Activated naive CD8-positive, alpha-beta T cell treated with anti-CD3 and anti-CD28 coated beads for 36 hours (primary cell): ENCODE results near the gene SRC. TPM values are rescaled to one million over a fixed set of nuclear protein-coding genes. Genes with fewer than 3 reads are reported as not detected.

Experiments used
- DNase-seq: peaks from one replicate; pipeline ENCODE4 v3.0.0; 2021
- H3K27ac Mint-ChIP-seq: one replicate; pipeline ENCODE4 v1.8.0; 2022; ENCODE audit warnings: mild to moderate bottlenecking, moderate library complexity, mixed read lengths
- H3K27me3 Mint-ChIP-seq: one replicate; pipeline ENCODE4 v1.8.0; 2022; ENCODE audit warnings: mild to moderate bottlenecking, mixed read lengths
- H3K36me3 Mint-ChIP-seq: one replicate; pipeline ENCODE4 v1.8.0; 2021; ENCODE audit warnings: mild to moderate bottlenecking, mixed read lengths
- H3K4me1 Mint-ChIP-seq: one replicate; pipeline ENCODE4 v1.8.0; 2021; ENCODE audit warnings: mixed read lengths
- H3K4me3 Mint-ChIP-seq: one replicate; pipeline ENCODE4 v1.8.0; 2022; ENCODE audit warnings: mild to moderate bottlenecking, moderate library complexity, mixed read lengths
- H3K9me3 Mint-ChIP-seq: one replicate; pipeline ENCODE4 v1.8.0; 2022; ENCODE audit warnings: mixed read lengths
- total RNA-seq, 2 experiments: library from RNA; stranded (reverse); gene quantifications; one replicate each; pipeline ENCODE4 v1.2.3, GENCODE V29; 2021

Gene SRC
- total RNA-seq, 2 experiments from 2014 or later = 1.1 to 1.9 TPM

GRCh38 chr20:37417617-37418467, 71.9 kb downstream of the SRC start:
- no peak for DNase-seq
- H3K27me3 Mint-ChIP-seq = peaks cover 15% of the 10 kb centered on the region
- no peaks in the 10 kb centered on the region for H3K9me3 Mint-ChIP-seq
- no peaks in the 10 kb centered on the region for H3K36me3 Mint-ChIP-seq
- no peak overlapping the region for H3K27ac Mint-ChIP-seq
- no peak overlapping the region for H3K4me3 Mint-ChIP-seq
- no peaks in the 10 kb centered on the region for H3K4me1 Mint-ChIP-seq

GRCh38 chr20:37418591-37419109, 72.7 kb downstream of the SRC start:
- Mint-ChIP-seq H3K27me3 (peaks cover 17% of the 10 kb centered on the region), H3K4me1 (no peaks in the 10 kb centered on the region), H3K36me3 (no peaks in the 10 kb centered on the region), H3K4me3 (no peak overlapping the region), H3K27ac (no peak overlapping the region), H3K9me3 (no peaks in the 10 kb centered on the region)
- no peak for DNase-seq

- H3K4me3 Mint-ChIP-seq = no peak overlapping the region
- DNase-seq = no peak
- H3K27me3 Mint-ChIP-seq = peaks cover 24% of the 10 kb centered on the region
- H3K36me3 Mint-ChIP-seq = no peaks in the 10 kb centered on the region
- H3K9me3 Mint-ChIP-seq = no peaks in the 10 kb centered on the region
- H3K27ac Mint-ChIP-seq = no peak overlapping the region
- H3K4me1 Mint-ChIP-seq = no peaks in the 10 kb centered on the region
Measured at GRCh38 chr20:37419307-37419706, 73.4 kb downstream of the SRC start.

- H3K4me3 Mint-ChIP-seq = no peak overlapping the region
- H3K27ac Mint-ChIP-seq = no peak overlapping the region
- no peak for DNase-seq
- H3K9me3 Mint-ChIP-seq = no peaks in the 10 kb centered on the region
- no peaks in the 10 kb centered on the region for H3K4me1 Mint-ChIP-seq
- no peaks in the 10 kb centered on the region for H3K36me3 Mint-ChIP-seq
- H3K27me3 Mint-ChIP-seq = peaks cover 30% of the 10 kb centered on the region
Measured at GRCh38 chr20:37419774-37420542, 74.0 kb downstream of the SRC start.

- DNase-seq = no peak
- no peaks in the 10 kb centered on the region for H3K4me1 Mint-ChIP-seq
- no peak overlapping the region for H3K4me3 Mint-ChIP-seq
- peaks cover 31% of the 10 kb centered on the region for H3K27me3 Mint-ChIP-seq
- H3K27ac Mint-ChIP-seq = no peak overlapping the region
- no peaks in the 10 kb centered on the region for H3K36me3 Mint-ChIP-seq
- no peaks in the 10 kb centered on the region for H3K9me3 Mint-ChIP-seq
Measured at GRCh38 chr20:37420610-37421009, 74.7 kb downstream of the SRC start.

- no peaks in the 10 kb centered on the region for H3K36me3 Mint-ChIP-seq
- no peak overlapping the region for H3K4me3 Mint-ChIP-seq
- no peaks in the 10 kb centered on the region for H3K4me1 Mint-ChIP-seq
- H3K27me3 Mint-ChIP-seq = peaks cover 31% of the 10 kb centered on the region
- H3K9me3 Mint-ChIP-seq = no peaks in the 10 kb centered on the region
- no peak for DNase-seq
- no peak overlapping the region for H3K27ac Mint-ChIP-seq
Measured at GRCh38 chr20:37421060-37421905, 75.3 kb downstream of the SRC start.

- no peak overlapping the region for H3K27ac Mint-ChIP-seq
- H3K4me1 Mint-ChIP-seq = no peaks in the 10 kb centered on the region
- peaks cover 31% of the 10 kb centered on the region for H3K27me3 Mint-ChIP-seq
- H3K4me3 Mint-ChIP-seq = no peak overlapping the region
- no peaks in the 10 kb centered on the region for H3K36me3 Mint-ChIP-seq
- H3K9me3 Mint-ChIP-seq = no peaks in the 10 kb centered on the region
- DNase-seq = no peak
Measured at GRCh38 chr20:37421988-37422387, 76.0 kb downstream of the SRC start.

GRCh38 chr20:37422791-37423286, 76.9 kb downstream of the SRC start:
- Mint-ChIP-seq H3K27me3 (peaks cover 31% of the 10 kb centered on the region), H3K4me3 (no peak overlapping the region), H3K27ac (no peak overlapping the region), H3K4me1 (no peaks in the 10 kb centered on the region), H3K36me3 (no peaks in the 10 kb centered on the region), H3K9me3 (no peaks in the 10 kb centered on the region)
- DNase-seq = no peak

GRCh38 chr20:37423545-37423944, 77.6 kb downstream of the SRC start:
- H3K27me3 Mint-ChIP-seq = peaks cover 31% of the 10 kb centered on the region
- H3K4me3 Mint-ChIP-seq = no peak overlapping the region
- H3K4me1 Mint-ChIP-seq = no peaks in the 10 kb centered on the region
- no peak overlapping the region for H3K27ac Mint-ChIP-seq
- DNase-seq = no peak
- no peaks in the 10 kb centered on the region for H3K9me3 Mint-ChIP-seq
- no peaks in the 10 kb centered on the region for H3K36me3 Mint-ChIP-seq

GRCh38 chr20:37424062-37424851, 78.3 kb downstream of the SRC start:
- Mint-ChIP-seq H3K4me3 (no peak overlapping the region), H3K4me1 (no peaks in the 10 kb centered on the region), H3K36me3 (no peaks in the 10 kb centered on the region), H3K27ac (no peak overlapping the region), H3K27me3 (peaks cover 31% of the 10 kb centered on the region), H3K9me3 (no peaks in the 10 kb centered on the region)
- no peak for DNase-seq

GRCh38 chr20:37425103-37425625, 79.2 kb downstream of the SRC start:
- Mint-ChIP-seq H3K27me3 (peaks cover 31% of the 10 kb centered on the region), H3K4me1 (no peaks in the 10 kb centered on the region), H3K4me3 (no peak overlapping the region), H3K36me3 (no peaks in the 10 kb centered on the region), H3K9me3 (no peaks in the 10 kb centered on the region), H3K27ac (no peak overlapping the region)
- no peak for DNase-seq

GRCh38 chr20:37426106-37426505, 80.2 kb downstream of the SRC start:
- Mint-ChIP-seq H3K4me3 (no peak overlapping the region), H3K27me3 (peaks cover 26% of the 10 kb centered on the region), H3K27ac (no peak overlapping the region), H3K36me3 (no peaks in the 10 kb centered on the region), H3K4me1 (no peaks in the 10 kb centered on the region), H3K9me3 (no peaks in the 10 kb centered on the region)
- no peak for DNase-seq

GRCh38 chr20:37426978-37427377, 81.0 kb downstream of the SRC start:
- Mint-ChIP-seq H3K9me3 (no peaks in the 10 kb centered on the region), H3K4me3 (no peak overlapping the region), H3K4me1 (no peaks in the 10 kb centered on the region), H3K27me3 (peaks cover 21% of the 10 kb centered on the region), H3K27ac (no peak overlapping the region), H3K36me3 (no peaks in the 10 kb centered on the region)
- no peak for DNase-seq

- no peaks in the 10 kb centered on the region for H3K36me3 Mint-ChIP-seq
- H3K4me3 Mint-ChIP-seq = no peak overlapping the region
- H3K27ac Mint-ChIP-seq = no peak overlapping the region
- H3K27me3 Mint-ChIP-seq = no peaks in the 10 kb centered on the region
- H3K4me1 Mint-ChIP-seq = no peaks in the 10 kb centered on the region
- DNase-seq = no peak
- H3K9me3 Mint-ChIP-seq = no peaks in the 10 kb centered on the region
Measured at GRCh38 chr20:37430044-37430443, 84.1 kb downstream of the SRC start.
